Parathyroid adenoma (tissue), 2 donors: Measurements from ENCODE around the gene ONECUT2.

Experiments
- H2AFZ ChIP-seq: fragments of 300-600 bp; sonication (generic); one replicate; pipeline ENCODE4 v1.7.0; 2017; ENCODE audit warnings: antibody characterized with exemption, mild to moderate bottlenecking
- H3K27ac ChIP-seq: fragments of 300-600 bp; sonication (generic); one replicate; pipeline ENCODE4 v1.7.0; 2017
- H3K27me3 ChIP-seq: fragments of 300-600 bp; sonication (generic); one replicate; pipeline ENCODE4 v1.7.0; 2017; ENCODE audit warnings: low read length; ENCODE audit not compliant: control insufficient read depth, insufficient read depth
- H3K36me3 ChIP-seq: fragments of 300-600 bp; sonication (generic); one replicate; pipeline ENCODE4 v1.7.0; 2017; ENCODE audit warnings: low read length; ENCODE audit not compliant: control insufficient read depth, insufficient read depth
- H3K4me1 ChIP-seq: fragments of 300-600 bp; sonication (generic); one replicate; pipeline ENCODE4 v1.7.0; 2017; ENCODE audit warnings: control low read depth
- H3K4me2 ChIP-seq: fragments of 300-600 bp; sonication (generic); one replicate; pipeline ENCODE4 v1.7.0; 2017; ENCODE audit warnings: low read length
- H3K4me3 ChIP-seq: fragments of 300-600 bp; sonication (generic); one replicate; pipeline ENCODE4 v1.7.0; 2017; ENCODE audit warnings: low read depth, low read length
- H3K79me2 ChIP-seq: fragments of 300-600 bp; sonication (generic); one replicate; pipeline ENCODE4 v1.7.0; 2017; ENCODE audit warnings: control low read depth
- H3K9ac ChIP-seq: fragments of 300-600 bp; sonication (generic); one replicate; pipeline ENCODE4 v1.7.0; 2017; ENCODE audit warnings: mild to moderate bottlenecking
- H3K9me3 ChIP-seq: fragments of 300-600 bp; sonication (generic); one replicate; pipeline ENCODE4 v1.7.0; 2017; ENCODE audit warnings: low read length; ENCODE audit not compliant: control insufficient read depth
- CTCF ChIP-seq: fragments of 300-600 bp; sonication (generic); IDR thresholded peaks from one replicate; pipeline ENCODE4 v1.7.0; 2017; ENCODE audit warnings: antibody characterized with exemption, mild to moderate bottlenecking
- donor health status: primary hyperparathyroidism.

The ONECUT2 gene

GRCh38 chr18:57440331-57441070 lies 5.3 kb downstream of the ONECUT2 start:
- Histone ChIP-seq H3K79me2 (no peaks in the 10 kb centered on the region), H3K27me3 (peaks cover 5% of the 10 kb centered on the region), H2AFZ (no peak overlapping the region), H3K9ac (no peak overlapping the region), H3K4me2 (no peak overlapping the region), H3K4me1 (peaks cover 8% of the 10 kb centered on the region), H3K36me3 (no peaks in the 10 kb centered on the region), H3K9me3 (no peaks in the 10 kb centered on the region), H3K27ac (no peak overlapping the region), H3K4me3 (no peak overlapping the region)
- no peak for TF ChIP-seq CTCF

GRCh38 chr18:57441071-57441794 lies 6.1 kb downstream of the ONECUT2 start:
- Histone ChIP-seq H3K27me3 (peaks cover 5% of the 10 kb centered on the region), H3K9me3 (no peaks in the 10 kb centered on the region), H3K4me2 (no peak overlapping the region), H3K27ac (no peak overlapping the region), H3K79me2 (no peaks in the 10 kb centered on the region), H3K4me3 (no peak overlapping the region), H3K36me3 (no peaks in the 10 kb centered on the region), H3K9ac (no peak overlapping the region), H3K4me1 (peaks cover 8% of the 10 kb centered on the region), H2AFZ (no peak overlapping the region)
- TF ChIP-seq CTCF, result no peak

GRCh38 chr18:57443247-57443646 lies 8.1 kb downstream of the ONECUT2 start:
- Histone ChIP-seq H3K27ac (no peak overlapping the region), H3K9me3 (no peaks in the 10 kb centered on the region), H3K27me3 (peaks cover 5% of the 10 kb centered on the region), H2AFZ (no peak overlapping the region), H3K4me3 (no peak overlapping the region), H3K36me3 (no peaks in the 10 kb centered on the region), H3K4me2 (no peak overlapping the region), H3K4me1 (peaks cover 2% of the 10 kb centered on the region), H3K9ac (no peak overlapping the region), H3K79me2 (no peaks in the 10 kb centered on the region)
- no peak for TF ChIP-seq CTCF

GRCh38 chr18:57443702-57444101 lies 8.5 kb downstream of the ONECUT2 start:
- TF ChIP-seq CTCF, result no peak
- Histone ChIP-seq H2AFZ (no peak overlapping the region), H3K9me3 (no peaks in the 10 kb centered on the region), H3K4me1 (no peaks in the 10 kb centered on the region), H3K9ac (no peak overlapping the region), H3K27ac (no peak overlapping the region), H3K4me2 (no peak overlapping the region), H3K79me2 (no peaks in the 10 kb centered on the region), H3K36me3 (no peaks in the 10 kb centered on the region), H3K27me3 (peaks cover 5% of the 10 kb centered on the region), H3K4me3 (no peak overlapping the region)
